ENCODE data around the gene PDIA4.

The PDIA4 gene

GRCh38 chr7:149021725-149022062 lies 6.6 kb downstream of the PDIA4 start:
- no peak for TF ChIP-seq FOXP2 (optimal IDR thresholded peaks at IDR 0.05; ENCODE audit: borderline replicate concordance, extremely low read depth, extremely low read length, insufficient read depth)
- TF ChIP-seq POLR2AphosphoS5 (IDR thresholded peaks at IDR 0.05; ENCODE audit: low read depth, low read length): no peak
- no peak for TF ChIP-seq TAF1 (IDR thresholded peaks at IDR 0.05; ENCODE audit: borderline replicate concordance, insufficient read depth, low read length)
- TF ChIP-seq REST (IDR thresholded peaks at IDR 0.05; ENCODE audit: insufficient read depth in 1 of 2, low read depth in 2 of 2, low read length in 2 of 2): no peak
- TF ChIP-seq SIN3A (IDR thresholded peaks at IDR 0.05; ENCODE audit: borderline replicate concordance, insufficient read depth, low read length): no peak

- TF ChIP-seq FOXP2 (optimal IDR thresholded peaks at IDR 0.05; ENCODE audit: borderline replicate concordance, extremely low read depth, extremely low read length, insufficient read depth) (no peak), TAF1 (IDR thresholded peaks at IDR 0.05; ENCODE audit: borderline replicate concordance, insufficient read depth, low read length) (no peak), SIN3A (IDR thresholded peaks at IDR 0.05; ENCODE audit: borderline replicate concordance, insufficient read depth, low read length) (no peak), REST (IDR thresholded peaks at IDR 0.05; ENCODE audit: insufficient read depth in 1 of 2, low read depth in 2 of 2, low read length in 2 of 2) (no peak), POLR2AphosphoS5 (IDR thresholded peaks at IDR 0.05; ENCODE audit: low read depth, low read length) (no peak)
Observed at GRCh38 chr7:149020483-149020882, 7.8 kb downstream of the PDIA4 start.

GRCh38 chr7:149016876-149017275 lies 11.4 kb downstream of the PDIA4 start:
- TF ChIP-seq FOXP2 (optimal IDR thresholded peaks at IDR 0.05; ENCODE audit: borderline replicate concordance, extremely low read depth, extremely low read length, insufficient read depth): no peak
- TF ChIP-seq REST (IDR thresholded peaks at IDR 0.05; ENCODE audit: insufficient read depth in 1 of 2, low read depth in 2 of 2, low read length in 2 of 2): no peak
- no peak for TF ChIP-seq SIN3A (IDR thresholded peaks at IDR 0.05; ENCODE audit: borderline replicate concordance, insufficient read depth, low read length)
- no peak for TF ChIP-seq TAF1 (IDR thresholded peaks at IDR 0.05; ENCODE audit: borderline replicate concordance, insufficient read depth, low read length)
- TF ChIP-seq POLR2AphosphoS5 (IDR thresholded peaks at IDR 0.05; ENCODE audit: low read depth, low read length): no peak

GRCh38 chr7:149014309-149014708 lies 14.0 kb downstream of the PDIA4 start:
- no peak for TF ChIP-seq SIN3A (IDR thresholded peaks at IDR 0.05; ENCODE audit: borderline replicate concordance, insufficient read depth, low read length)
- TF ChIP-seq REST (IDR thresholded peaks at IDR 0.05; ENCODE audit: insufficient read depth in 1 of 2, low read depth in 2 of 2, low read length in 2 of 2): no peak
- TF ChIP-seq POLR2AphosphoS5 (IDR thresholded peaks at IDR 0.05; ENCODE audit: low read depth, low read length): no peak
- no peak for TF ChIP-seq TAF1 (IDR thresholded peaks at IDR 0.05; ENCODE audit: borderline replicate concordance, insufficient read depth, low read length)
- TF ChIP-seq FOXP2 (optimal IDR thresholded peaks at IDR 0.05; ENCODE audit: borderline replicate concordance, extremely low read depth, extremely low read length, insufficient read depth): no peak

GRCh38 chr7:149013876-149014275 lies 14.4 kb downstream of the PDIA4 start:
- TF ChIP-seq FOXP2 (optimal IDR thresholded peaks at IDR 0.05; ENCODE audit: borderline replicate concordance, extremely low read depth, extremely low read length, insufficient read depth) (no peak), REST (IDR thresholded peaks at IDR 0.05; ENCODE audit: insufficient read depth in 1 of 2, low read depth in 2 of 2, low read length in 2 of 2) (no peak), SIN3A (IDR thresholded peaks at IDR 0.05; ENCODE audit: borderline replicate concordance, insufficient read depth, low read length) (no peak), POLR2AphosphoS5 (IDR thresholded peaks at IDR 0.05; ENCODE audit: low read depth, low read length) (no peak), TAF1 (IDR thresholded peaks at IDR 0.05; ENCODE audit: borderline replicate concordance, insufficient read depth, low read length) (no peak)
